Neuronal stem cell (in vitro differentiated cells): ENCODE data around the gene GNAQ.

Experiments
- DNase-seq: peaks from one replicate; pipeline ENCODE4 v3.0.0-alpha.2; 2013; ENCODE audit warnings: low spot score
- H2AFZ ChIP-seq: one replicate; pipeline ENCODE4 v1.6.1; 2013; ENCODE audit warnings: mild to moderate bottlenecking, low read length, inconsistent platforms
- H2AK5ac ChIP-seq: 2 replicates; pipeline ENCODE4 v1.6.1; 2013; ENCODE audit warnings: low read depth, mild to moderate bottlenecking, inconsistent platforms, low read length, moderate library complexity, mixed read lengths
- H2BK120ac ChIP-seq: 2 replicates; pipeline ENCODE4 v1.6.1; 2013; ENCODE audit warnings: low read depth, mild to moderate bottlenecking, inconsistent platforms, low read length, moderate library complexity, mixed read lengths
- H2BK12ac ChIP-seq: one replicate; pipeline ENCODE4 v1.6.1; 2013; ENCODE audit warnings: low read length, inconsistent platforms
- H2BK15ac ChIP-seq: 2 replicates; pipeline ENCODE4 v1.6.1; 2013; ENCODE audit warnings: mild to moderate bottlenecking, low read length, inconsistent platforms, mixed read lengths
- H2BK5ac ChIP-seq: one replicate; pipeline ENCODE4 v1.6.1; 2013; ENCODE audit warnings: inconsistent platforms, mild to moderate bottlenecking, low read length, moderate library complexity
- H3K14ac ChIP-seq: one replicate; pipeline ENCODE4 v1.6.1; 2013; ENCODE audit warnings: low read length, inconsistent platforms
- H3K18ac ChIP-seq: 2 replicates; pipeline ENCODE4 v1.6.1; 2013; ENCODE audit warnings: low read length, inconsistent platforms
- H3K23ac ChIP-seq: 2 replicates; pipeline ENCODE4 v1.6.1; 2013; ENCODE audit warnings: low read depth, mild to moderate bottlenecking, mixed read lengths, low read length, inconsistent platforms; ENCODE audit not compliant: poor library complexity
- H3K27ac ChIP-seq: replicated peaks from 3 replicates; pipeline ENCODE4 v1.5.1; 2013; ENCODE audit warnings: low read length, inconsistent platforms
- H3K27me3 ChIP-seq, 3 experiments: 2 replicates each; pipeline ENCODE4 v1.6.1; 2013; ENCODE audit warnings: low read length in 3 of 3, mild to moderate bottlenecking in 2 of 3, inconsistent platforms in 1 of 3, low read depth in 1 of 3, mixed read lengths in 1 of 3, moderate library complexity in 1 of 3; ENCODE audit not compliant: control insufficient read depth in 3 of 3, insufficient read depth in 3 of 3
- H3K36me3 ChIP-seq, 2 donors: replicated peaks in 1 of 2; 2 replicates each; pipeline ENCODE4 v1.6.1; 2013; ENCODE audit warnings: low read length in 2 of 2; ENCODE audit not compliant: control insufficient read depth in 2 of 2, insufficient read depth in 2 of 2
- H3K4ac ChIP-seq: 2 replicates; pipeline ENCODE4 v1.6.1; 2013; ENCODE audit warnings: inconsistent platforms, mild to moderate bottlenecking, low read length, moderate library complexity
- H3K4me1 ChIP-seq, 2 donors: 1 replicate in 1 of 2; 2 replicates in 1 of 2; pipeline ENCODE4 v1.6.1; 2013; ENCODE audit warnings: low read length in 2 of 2, low read depth in 1 of 2; ENCODE audit not compliant: control insufficient read depth in 2 of 2, insufficient read depth in 1 of 2
- H3K4me2 ChIP-seq: one replicate; pipeline ENCODE4 v1.6.1; 2013; ENCODE audit warnings: mild to moderate bottlenecking, low read length, inconsistent platforms; ENCODE audit not compliant: insufficient read depth, poor library complexity, severe bottlenecking
- H3K4me3 ChIP-seq, 2 donors: 2 replicates each; pipeline ENCODE4 v1.5.1; 2013; ENCODE audit warnings: low read length in 2 of 2, mild to moderate bottlenecking in 2 of 2, inconsistent platforms in 1 of 2, moderate library complexity in 1 of 2
- H3K79me1 ChIP-seq: one replicate; pipeline ENCODE4 v1.6.1; 2013; ENCODE audit warnings: low read depth, mild to moderate bottlenecking, inconsistent platforms, low read length, moderate library complexity
- H3K9ac ChIP-seq: one replicate; pipeline ENCODE4 v1.6.1; 2013; ENCODE audit warnings: mild to moderate bottlenecking, low read depth, low read length, inconsistent platforms; ENCODE audit not compliant: poor library complexity
- H3K9me3 ChIP-seq, 2 donors: replicated peaks in 1 of 2; 2 replicates each; pipeline versions ENCODE3 to v1.6.1; 2013; ENCODE audit warnings: low read length in 2 of 2, mild to moderate bottlenecking in 2 of 2, inconsistent platforms in 1 of 2, low read depth in 1 of 2, mixed read lengths in 1 of 2, moderate library complexity in 1 of 2; ENCODE audit not compliant: control insufficient read depth in 2 of 2, insufficient read depth in 1 of 2
- H4K8ac ChIP-seq: one replicate; pipeline ENCODE4 v1.6.1; 2013; ENCODE audit warnings: low read depth, mild to moderate bottlenecking, inconsistent platforms, low read length, moderate library complexity
- H4K91ac ChIP-seq: one replicate; pipeline ENCODE4 v1.6.1; 2013; ENCODE audit warnings: low read length, low read depth, mild to moderate bottlenecking, inconsistent platforms; ENCODE audit not compliant: poor library complexity
- WGBS, 2 donors: extraction: QIAGEN DNeasy Blood & Tissue Kit; methylation state at CpG; one replicate each; pipeline ENCODE4 v1.1.7; 2013; ENCODE audit warnings: missing lambda C conversion rate in 2 of 2, mixed read lengths in 1 of 2; ENCODE audit not compliant: insufficient read length in 2 of 2, insufficient replicate concordance in 1 of 2; ENCODE audit errors: extremely low coverage in 2 of 2; 5-methylcytosine and 5-hydroxymethylcytosine counted together

The GNAQ gene

DNA sequence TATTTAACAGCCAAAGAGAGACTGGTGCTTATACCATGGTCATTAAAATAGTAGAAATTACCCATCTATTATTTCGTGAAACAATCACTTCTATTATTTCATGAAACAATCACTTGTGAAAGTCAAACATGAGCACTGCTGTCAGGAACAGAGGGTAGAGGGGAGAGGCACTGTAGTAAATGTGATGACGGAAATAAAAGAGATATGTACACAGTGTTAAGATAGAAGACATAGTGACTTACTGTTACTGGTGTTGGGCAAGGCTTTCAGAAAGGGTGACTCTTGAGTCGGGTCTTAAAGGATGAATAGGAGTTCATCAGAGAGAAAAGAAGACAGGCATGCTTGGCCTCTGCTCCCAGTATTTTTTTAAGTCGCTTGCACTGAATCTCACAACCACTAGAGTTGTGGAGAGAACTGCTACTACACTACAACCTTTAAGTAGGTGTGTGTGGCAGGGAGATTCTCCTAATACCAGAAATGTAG is 220.9 kb downstream of the GNAQ start:
- no peak overlapping the region for H2BK5ac ChIP-seq
- no peaks in the 10 kb centered on the region for H3K79me1 ChIP-seq
- no peak overlapping the region for H2BK120ac ChIP-seq
- H3K4me3 ChIP-seq, result no peak overlapping the region
- H4K8ac ChIP-seq, result no peak overlapping the region
- DNase-seq, result no peak
- H3K27ac ChIP-seq, result no peak overlapping the region
- no peak overlapping the region for H3K4ac ChIP-seq
- H3K9ac ChIP-seq, result no peak overlapping the region
- no peak overlapping the region for H3K4me2 ChIP-seq
- peaks cover 4 to 54% of the 10 kb centered on the region in 2 donors for H3K36me3 ChIP-seq
- no peak overlapping the region for H3K23ac ChIP-seq
- H2AK5ac ChIP-seq, result no peak overlapping the region
- no peak overlapping the region for H2BK15ac ChIP-seq
- H3K27me3 ChIP-seq, result no peaks in the 10 kb centered on the region
- no peak overlapping the region for H3K18ac ChIP-seq
- H3K4me1 ChIP-seq, result peaks cover 0 to 7% of the 10 kb centered on the region in 2 donors
- no peak overlapping the region for H3K14ac ChIP-seq
- no peak overlapping the region for H2BK12ac ChIP-seq
- WGBS, 2 donors, result no CpG with 5 or more reads among the region's 4 CpGs
- H3K9me3 ChIP-seq, result no peaks in the 10 kb centered on the region
- no peak overlapping the region for H2AFZ ChIP-seq
- no peak overlapping the region for H4K91ac ChIP-seq

DNA sequence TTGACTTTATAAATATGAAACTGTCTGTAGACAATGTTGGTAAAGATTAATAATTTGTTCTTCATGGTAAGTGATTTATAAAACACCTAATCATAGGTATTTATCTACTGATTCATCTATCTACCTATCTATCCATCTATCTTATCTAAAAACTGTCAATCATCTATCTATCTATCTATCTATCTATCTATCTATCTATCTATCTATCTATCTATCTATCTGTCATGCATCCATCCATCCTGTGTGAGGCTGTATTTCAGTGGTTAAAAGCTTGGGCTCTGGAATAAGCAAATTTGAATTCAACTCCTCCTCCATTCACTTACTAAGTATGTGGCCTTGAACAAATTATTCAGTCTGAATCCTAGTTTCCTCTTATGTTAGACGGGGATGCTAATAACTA is 221.6 kb downstream of the GNAQ start:
- Histone ChIP-seq H3K14ac (no peak overlapping the region), H2AK5ac (no peak overlapping the region), H3K79me1 (no peaks in the 10 kb centered on the region), H4K8ac (no peak overlapping the region), H3K27me3 (no peaks in the 10 kb centered on the region), H2AFZ (no peak overlapping the region), H3K27ac (no peak overlapping the region), H3K18ac (no peak overlapping the region), H3K4me2 (no peak overlapping the region), H3K9ac (no peak overlapping the region), H2BK5ac (no peak overlapping the region), H3K36me3 (peaks cover 4 to 52% of the 10 kb centered on the region in 2 donors), H2BK12ac (no peak overlapping the region), H3K23ac (no peak overlapping the region), H4K91ac (no peak overlapping the region), H2BK120ac (no peak overlapping the region), H3K4me3 (no peak overlapping the region), H3K4me1 (peaks cover 0 to 7% of the 10 kb centered on the region in 2 donors), H2BK15ac (no peak overlapping the region), H3K9me3 (no peaks in the 10 kb centered on the region), H3K4ac (no peak overlapping the region)
- no peak for DNase-seq
- no CpG with 5 or more reads among the region's 1 CpG for WGBS, 2 donors

DNA sequence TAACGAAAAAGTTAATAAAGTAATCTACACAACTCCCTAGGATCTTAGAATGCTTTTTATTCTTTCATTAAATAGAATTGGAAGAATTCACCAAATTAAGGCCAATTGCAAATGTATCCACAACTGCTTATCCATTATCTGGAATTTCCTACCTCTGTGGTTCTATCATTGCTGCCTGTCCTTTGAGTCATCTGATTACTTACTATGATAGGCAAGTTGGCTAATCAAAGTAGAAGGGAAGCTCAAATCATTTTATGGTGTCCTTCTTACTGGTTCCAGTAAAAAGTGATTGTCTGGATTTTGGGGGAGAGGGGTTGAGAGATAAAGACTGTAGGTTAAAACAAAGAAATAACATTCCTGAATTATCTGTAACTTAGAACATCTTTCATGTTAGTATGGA is 222.1 kb downstream of the GNAQ start:
- Histone ChIP-seq H3K4me2 (no peak overlapping the region), H4K8ac (no peak overlapping the region), H3K27ac (no peak overlapping the region), H2BK5ac (no peak overlapping the region), H2AK5ac (no peak overlapping the region), H3K18ac (no peak overlapping the region), H2BK120ac (no peak overlapping the region), H3K36me3 (peaks cover 4 to 47% of the 10 kb centered on the region in 2 donors), H3K4me1 (peaks cover 0 to 5% of the 10 kb centered on the region in 2 donors), H2BK15ac (no peak overlapping the region), H3K23ac (no peak overlapping the region), H3K14ac (no peak overlapping the region), H2AFZ (no peak overlapping the region), H3K4me3 (no peak overlapping the region), H3K79me1 (no peaks in the 10 kb centered on the region), H2BK12ac (no peak overlapping the region), H4K91ac (no peak overlapping the region), H3K4ac (no peak overlapping the region), H3K27me3 (no peaks in the 10 kb centered on the region), H3K9me3 (no peaks in the 10 kb centered on the region), H3K9ac (no peak overlapping the region)
- DNase-seq, result no peak
- no CpG with 5 or more reads among the region's 1 CpG for WGBS, 2 donors

DNA sequence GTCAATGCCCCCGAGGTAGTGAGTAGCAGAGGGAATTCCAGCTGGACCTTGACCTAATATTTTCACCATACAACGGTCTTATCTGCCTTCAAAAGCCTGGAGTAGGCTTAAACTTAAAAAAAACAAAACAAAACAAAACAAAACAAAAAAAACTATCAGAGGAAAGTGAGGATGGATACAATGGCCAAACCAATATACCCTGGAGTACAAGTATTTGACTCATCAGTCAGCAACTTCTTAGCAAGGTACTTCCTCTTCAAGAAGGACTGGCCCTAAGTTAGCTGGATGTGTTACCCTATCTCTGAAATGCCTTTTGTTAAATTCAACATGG is 222.9 kb downstream of the GNAQ start:
- DNase-seq, result no peak
- H3K36me3 ChIP-seq, result peaks cover 4 to 43% of the 10 kb centered on the region in 2 donors
- H3K23ac ChIP-seq, result no peak overlapping the region
- WGBS, 2 donors, result no CpG with 5 or more reads among the region's 2 CpGs
- no peak overlapping the region for H3K14ac ChIP-seq
- no peak overlapping the region for H2BK5ac ChIP-seq
- H4K8ac ChIP-seq, result no peak overlapping the region
- no peak overlapping the region for H4K91ac ChIP-seq
- no peak overlapping the region for H3K9ac ChIP-seq
- H3K79me1 ChIP-seq, result no peaks in the 10 kb centered on the region
- no peak overlapping the region for H3K4me3 ChIP-seq
- no peak overlapping the region for H2BK120ac ChIP-seq
- no peaks in the 10 kb centered on the region for H3K4me1 ChIP-seq
- no peak overlapping the region for H2BK15ac ChIP-seq
- no peak overlapping the region for H2AK5ac ChIP-seq
- no peak overlapping the region for H3K4ac ChIP-seq
- no peak overlapping the region for H2BK12ac ChIP-seq
- H3K18ac ChIP-seq, result no peak overlapping the region
- H3K27me3 ChIP-seq, result no peaks in the 10 kb centered on the region
- H3K9me3 ChIP-seq, result no peaks in the 10 kb centered on the region
- H2AFZ ChIP-seq, result no peak overlapping the region
- no peak overlapping the region for H3K27ac ChIP-seq
- no peak overlapping the region for H3K4me2 ChIP-seq
